GM13977 (cell line): ENCODE data around the gene SET.
"Not testable (repeated sequence)": the region's sequence is repeated elsewhere in the genome, so short reads cannot be mapped to it uniquely, and the experiment has no call there.

ENCODE experiments used
- DNase-seq: peaks from one replicate; pipeline ENCODE4 v3.0.0; 2012; ENCODE audit warnings: low spot score
- in situ Hi-C: fragments of 300-500 bp; cut with MboI; formaldehyde crosslinking; loops from one replicate; pipeline ENCODE4 v1.12.0; 2022; ENCODE audit warnings: low sequenced_read_pairs, low pct_unique_long_range_greater_than_20kb, mixed read lengths, inconsistent platforms; ENCODE audit not compliant: unreplicated experiment
- TF ChIP-seq, protein P1 (sequence below): IDR thresholded peaks from 2 replicates; pipeline ENCODE4 v1.5.1; 2012; ENCODE audit warnings: mild to moderate bottlenecking, control low read depth; ENCODE audit not compliant: insufficient read depth; ENCODE audit errors: extremely low read depth, missing control alignments

Gene SET

DNA sequence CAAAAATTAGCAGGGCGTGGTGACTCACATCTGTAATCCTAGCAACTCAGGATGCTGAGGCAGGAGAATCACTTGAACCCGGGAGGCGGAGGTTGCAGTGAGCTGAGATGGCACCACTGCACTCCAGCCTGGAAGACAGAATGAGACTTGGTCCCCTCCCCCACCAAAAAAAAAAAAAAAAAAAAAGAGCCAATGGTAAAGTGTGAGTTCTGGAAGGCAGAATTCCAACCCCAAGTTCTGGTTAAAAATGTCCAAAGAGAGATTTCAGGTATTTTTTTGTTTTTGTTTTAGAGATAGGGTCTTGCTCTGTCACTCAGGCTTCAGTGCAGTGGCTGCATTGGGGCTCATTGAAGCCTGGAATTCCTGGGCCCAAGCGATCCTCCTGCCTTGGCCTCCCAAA lies 1.6 kb upstream of the SET start:
- in situ Hi-C loops = no loop called here
- TF ChIP-seq, protein P1, sequence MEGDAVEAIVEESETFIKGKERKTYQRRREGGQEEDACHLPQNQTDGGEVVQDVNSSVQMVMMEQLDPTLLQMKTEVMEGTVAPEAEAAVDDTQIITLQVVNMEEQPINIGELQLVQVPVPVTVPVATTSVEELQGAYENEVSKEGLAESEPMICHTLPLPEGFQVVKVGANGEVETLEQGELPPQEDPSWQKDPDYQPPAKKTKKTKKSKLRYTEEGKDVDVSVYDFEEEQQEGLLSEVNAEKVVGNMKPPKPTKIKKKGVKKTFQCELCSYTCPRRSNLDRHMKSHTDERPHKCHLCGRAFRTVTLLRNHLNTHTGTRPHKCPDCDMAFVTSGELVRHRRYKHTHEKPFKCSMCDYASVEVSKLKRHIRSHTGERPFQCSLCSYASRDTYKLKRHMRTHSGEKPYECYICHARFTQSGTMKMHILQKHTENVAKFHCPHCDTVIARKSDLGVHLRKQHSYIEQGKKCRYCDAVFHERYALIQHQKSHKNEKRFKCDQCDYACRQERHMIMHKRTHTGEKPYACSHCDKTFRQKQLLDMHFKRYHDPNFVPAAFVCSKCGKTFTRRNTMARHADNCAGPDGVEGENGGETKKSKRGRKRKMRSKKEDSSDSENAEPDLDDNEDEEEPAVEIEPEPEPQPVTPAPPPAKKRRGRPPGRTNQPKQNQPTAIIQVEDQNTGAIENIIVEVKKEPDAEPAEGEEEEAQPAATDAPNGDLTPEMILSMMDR = no peak
- DNase-seq = no peak

DNA sequence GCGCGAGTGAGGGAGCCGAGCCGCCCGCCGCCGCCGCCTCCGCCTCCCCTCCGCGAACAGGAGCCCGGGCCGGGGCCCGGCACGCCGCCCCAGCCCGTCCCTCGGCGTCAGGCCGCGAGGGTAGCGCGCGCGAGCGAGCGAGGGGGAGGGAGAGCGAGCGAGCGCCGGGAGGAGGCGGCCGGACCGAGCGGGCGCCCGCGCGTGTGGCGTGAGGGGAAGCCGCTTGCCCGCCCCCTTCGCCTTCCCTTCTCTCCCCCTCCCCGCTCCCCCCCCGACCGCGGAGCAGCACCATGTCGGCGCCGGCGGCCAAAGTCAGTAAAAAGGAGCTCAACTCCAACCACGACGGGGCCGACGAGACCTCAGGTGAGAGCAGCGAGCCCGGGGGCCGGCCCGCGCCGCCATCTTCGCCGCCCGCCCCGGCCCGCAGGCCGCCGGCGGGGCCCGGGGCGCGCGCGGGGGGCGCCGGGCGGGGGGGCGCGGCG lies 312 bp downstream of the SET start:
- in situ Hi-C loops = no loop called here
- TF ChIP-seq, protein P1 = no peak
- no peak for DNase-seq

DNA sequence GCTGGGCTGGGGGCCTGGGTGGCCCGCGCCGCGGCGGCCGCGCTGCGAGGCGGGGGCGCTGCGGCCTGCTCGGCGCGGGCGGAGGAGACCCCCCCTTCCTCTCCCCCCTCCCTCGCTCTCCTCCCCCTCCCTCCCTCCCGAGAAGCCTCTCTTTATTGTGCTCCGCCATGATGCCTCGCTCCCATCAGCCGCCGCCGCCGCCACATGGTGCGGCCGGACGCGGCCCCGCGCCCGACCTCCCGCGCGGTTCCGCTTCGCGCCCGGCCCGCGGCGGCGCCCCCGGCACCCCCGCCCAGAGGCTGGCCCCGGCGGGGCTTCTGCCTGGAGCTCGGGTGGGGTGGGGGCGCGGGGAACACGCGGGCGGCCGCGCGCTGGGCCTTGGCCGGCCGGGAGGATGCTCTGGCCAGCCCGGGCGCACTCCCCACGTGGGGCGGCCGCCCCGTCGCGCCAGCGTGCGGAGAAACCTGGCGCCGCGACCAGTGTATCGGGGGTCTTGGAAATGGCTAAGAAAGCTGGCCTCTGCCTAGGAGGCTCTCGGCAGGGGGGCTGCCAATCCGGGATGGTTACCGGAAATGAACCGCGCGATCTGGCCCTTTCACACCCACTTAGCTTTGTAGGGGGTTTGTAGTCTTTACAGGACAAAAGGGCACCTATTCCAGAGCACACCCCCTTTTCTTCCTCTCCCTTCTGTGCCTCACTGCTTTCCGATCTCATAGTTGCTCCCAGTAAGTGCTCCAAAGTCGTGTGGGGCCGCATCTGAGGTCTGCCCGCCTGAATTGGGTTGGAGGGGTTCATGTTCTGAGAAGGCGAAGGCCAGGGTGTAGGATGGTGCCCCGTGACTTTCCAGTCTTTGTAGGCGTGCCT lies 1.0 kb downstream of the SET start:
- in situ Hi-C loops = no loop called here
- TF ChIP-seq, protein P1 = no peak
- DNase-seq = peak; percentile 90

DNA sequence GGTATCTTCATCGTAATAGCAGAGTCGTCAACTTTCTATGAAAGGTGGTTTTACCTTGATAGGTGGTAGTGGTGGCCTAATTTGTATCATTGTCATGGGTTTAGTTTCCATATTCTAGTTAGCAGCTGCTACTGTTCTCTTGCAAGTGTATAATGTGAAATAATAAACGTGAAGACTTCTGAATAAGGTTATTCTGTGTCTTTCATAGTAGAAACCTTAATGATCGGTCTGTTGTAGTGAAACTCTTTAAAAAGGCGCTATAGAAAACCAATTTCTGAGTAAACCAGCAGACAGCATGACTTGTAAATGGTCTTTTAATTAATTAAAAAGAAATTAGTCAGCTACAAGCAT lies 1.6 kb downstream of the SET start:
- peak; percentile 12 for DNase-seq
- TF ChIP-seq, protein P1 = no peak
- in situ Hi-C loops = no loop called here

DNA sequence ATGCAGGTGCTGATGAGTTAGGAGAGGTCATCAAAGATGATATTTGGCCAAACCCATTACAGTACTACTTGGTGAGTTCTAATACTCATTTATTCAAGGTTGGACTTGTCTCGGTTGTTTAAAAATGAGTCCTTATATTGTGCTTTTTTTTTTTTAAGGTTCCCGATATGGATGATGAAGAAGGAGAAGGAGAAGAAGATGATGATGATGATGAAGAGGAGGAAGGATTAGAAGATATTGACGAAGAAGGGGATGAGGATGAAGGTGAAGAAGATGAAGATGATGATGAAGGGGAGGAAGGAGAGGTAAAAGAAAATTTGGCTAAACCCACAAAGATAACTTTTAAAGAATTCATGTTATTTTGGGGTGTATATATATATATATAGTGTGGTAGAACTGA lies 4.7 kb downstream of the SET start:
- in situ Hi-C loops, DNase-seq: not testable (repeated sequence)

DNA sequence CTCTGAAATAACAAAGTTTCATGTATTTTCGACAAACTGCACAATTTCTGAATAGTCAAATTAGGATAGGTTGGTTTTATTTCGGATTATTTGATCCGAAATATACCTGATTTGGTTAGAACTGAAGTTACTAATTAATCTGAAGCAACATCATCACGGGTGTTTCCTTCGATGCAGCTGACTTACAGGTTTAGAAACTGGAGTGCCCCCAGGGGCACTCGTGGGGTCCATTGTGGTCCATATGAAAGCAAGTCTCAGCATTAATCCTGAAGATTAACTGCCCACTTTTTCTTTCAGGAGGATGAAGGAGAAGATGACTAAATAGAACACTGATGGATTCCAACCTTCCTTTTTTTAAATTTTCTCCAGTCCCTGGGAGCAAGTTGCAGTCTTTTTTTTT lies 5.3 kb downstream of the SET start:
- DNase-seq = no peak
- TF ChIP-seq, protein P1 = no peak
- in situ Hi-C loops = no loop called here

DNA sequence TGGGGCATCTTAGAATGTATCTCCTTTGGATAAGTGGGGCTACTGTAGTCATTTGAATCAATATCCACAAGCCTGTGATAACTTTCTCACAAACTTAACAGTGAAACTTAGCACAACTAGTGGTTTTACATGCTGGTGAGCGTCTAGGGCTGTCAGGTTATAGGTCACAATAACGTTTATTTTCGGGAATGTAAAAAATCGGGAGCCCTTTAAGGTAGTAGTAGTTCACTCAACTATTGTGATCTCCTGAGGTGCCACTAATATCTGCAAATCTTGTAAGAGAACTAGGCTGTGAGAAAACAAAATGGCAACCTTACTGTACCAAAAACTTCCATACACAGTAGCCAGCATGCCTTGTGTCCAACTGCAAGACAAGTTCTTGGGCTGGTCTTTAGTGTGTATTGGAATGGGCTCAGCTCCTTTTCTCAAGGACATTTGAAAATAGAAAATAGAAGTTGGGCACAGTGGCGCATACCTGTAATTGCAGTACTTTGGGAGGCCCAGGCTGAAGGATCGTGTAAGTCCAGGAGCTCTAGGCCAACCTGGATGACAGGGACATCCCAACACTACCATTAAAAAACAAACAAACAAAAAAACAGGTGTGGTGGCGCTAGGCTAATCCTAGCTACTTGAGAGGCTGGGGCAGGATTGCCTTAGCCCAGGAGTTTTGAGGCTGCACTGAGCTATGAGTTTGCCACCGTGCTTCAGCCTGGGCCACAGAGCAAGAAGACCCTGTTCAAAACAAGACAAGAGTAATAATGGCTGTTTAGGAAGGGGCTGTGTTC lies 8.1 kb downstream of the SET start:
- DNase-seq = no peak
- in situ Hi-C loops = no loop called here
- TF ChIP-seq, protein P1 = no peak

DNA sequence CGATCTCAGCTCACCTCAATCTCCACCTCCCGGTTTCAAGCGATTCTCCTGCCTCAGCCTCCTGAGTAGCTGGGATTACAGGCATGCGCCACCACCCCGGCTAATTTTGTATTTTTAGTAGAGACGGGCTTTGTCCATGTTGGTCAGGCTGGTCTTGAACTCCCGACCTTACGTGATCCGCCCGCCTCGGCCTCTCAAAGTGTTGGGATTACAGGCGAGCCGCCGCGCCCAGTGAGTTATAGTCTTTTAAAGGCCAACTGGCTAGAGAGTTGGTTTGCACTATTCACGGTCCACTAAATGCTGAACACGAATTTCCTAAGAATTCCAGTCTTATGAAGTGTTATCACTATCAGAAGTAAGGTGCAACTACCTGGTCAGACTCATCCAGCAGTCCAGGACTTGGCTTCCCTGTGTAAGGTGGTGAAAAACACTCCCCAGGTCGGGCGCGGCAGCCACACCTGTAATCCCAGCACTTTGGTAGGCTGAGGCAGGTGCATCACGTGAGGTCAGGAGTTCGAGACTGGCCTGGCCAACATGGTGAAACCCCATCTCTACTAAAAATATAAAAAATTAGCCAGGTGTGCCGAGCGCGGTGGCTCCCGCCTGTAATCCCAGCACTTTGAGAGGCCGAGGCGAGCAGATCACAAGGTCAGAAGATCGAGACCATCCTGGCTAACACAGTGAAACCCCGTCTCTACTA lies 10.2 kb downstream of the SET start:
- in situ Hi-C loops, DNase-seq: not testable (repeated sequence)
